Endothelial cell of umbilical vein (primary cell): Measurements from ENCODE around the gene ZNF438. TPM values are rescaled to one million over a fixed set of nuclear protein-coding genes. Genes with fewer than 3 reads are reported as not detected.

Experiments
- BruUV-seq: library from RNA; stranded (reverse); fragments of 400-500 nt; replicated peaks from 2 replicates; lab custom pipeline; 2021; lab: Mats Ljungman, UMichigan
- CTCF ChIA-PET: fragments of 300-600, 350-600 bp; sonication (Branson Sonifier 250); formaldehyde crosslinking; loops from one replicate; lab custom pipeline; 2021; ENCODE audit warnings: antibody characterized with exemption, inconsistent platforms; lab: Charles Lee
- POLR2A ChIA-PET: fragments of 300-600, 350-600 bp; sonication (Branson Sonifier 250); formaldehyde crosslinking; loops from one replicate; lab custom pipeline; 2021; ENCODE audit warnings: antibody characterized with exemption, inconsistent platforms; lab: Charles Lee
- DNase-seq: peaks from one replicate; pipeline ENCODE4 v3.0.0-alpha.2; 2011; ENCODE audit warnings: low read depth, low spot score
- FAIRE-seq: peaks from 2 replicates; lab custom pipeline; 2011; peaks lifted over from hg19 to GRCh38; lab: Jason Lieb, UNC
- H2AFZ ChIP-seq: 2 replicates; pipeline ENCODE4 v1.6.0; 2012; ENCODE audit warnings: low read depth, low read length, control low read depth, inconsistent platforms
- H3K27ac ChIP-seq: 2 replicates; pipeline ENCODE4 v1.5.1; 2011; ENCODE audit warnings: low read depth, mild to moderate bottlenecking, control low read depth, low read length, moderate library complexity; ENCODE audit not compliant: insufficient read depth
- H3K27me3 ChIP-seq, 2 experiments: 2 replicates each; pipeline versions ENCODE4 v1.6.0 to v1.6.1; 2011; ENCODE audit warnings: low read length in 2 of 2, mixed read lengths in 1 of 2; ENCODE audit not compliant: control insufficient read depth in 2 of 2, insufficient read depth in 2 of 2
- H3K36me3 ChIP-seq, 2 experiments: 2 replicates in 1 of 2; 3 replicates in 1 of 2; pipeline ENCODE4 v1.5.1; 2011; ENCODE audit warnings: low read length in 2 of 2, mild to moderate bottlenecking in 1 of 2, moderate library complexity in 1 of 2; ENCODE audit not compliant: control insufficient read depth in 2 of 2, insufficient read depth in 2 of 2; ENCODE audit errors: extremely low read depth in 1 of 2
- H3K4me1 ChIP-seq: 3 replicates; pipeline ENCODE4 v1.5.1; 2011; ENCODE audit warnings: mild to moderate bottlenecking, low read length; ENCODE audit not compliant: control insufficient read depth, insufficient read depth; ENCODE audit errors: extremely low read depth
- H3K4me2 ChIP-seq: 2 replicates; pipeline ENCODE4 v1.6.1; 2011; ENCODE audit warnings: low read length, control low read depth, mixed read lengths; ENCODE audit not compliant: insufficient read depth
- H3K4me3 ChIP-seq, 3 experiments: fragments of 200-600 bp in 1 of 3; sonication (generic), shearing (Covaris generic) in 1 of 3; replicated peaks in 1 of 3; 2 replicates each; pipeline ENCODE4 v1.5.1; 2011 to 2016; ENCODE audit warnings: control low read depth in 3 of 3, low read length in 3 of 3, mild to moderate bottlenecking in 2 of 3, inconsistent platforms in 1 of 3, low read depth in 1 of 3, moderate library complexity in 1 of 3; ENCODE audit not compliant: insufficient read depth in 1 of 3
- H3K79me2 ChIP-seq: 2 replicates; pipeline ENCODE4 v1.6.0; 2012; ENCODE audit warnings: low read length, inconsistent platforms; ENCODE audit not compliant: control insufficient read depth, insufficient read depth
- H3K9ac ChIP-seq: replicated peaks from 2 replicates; pipeline ENCODE3; 2011; ENCODE audit warnings: low read length, control low read depth; ENCODE audit not compliant: insufficient read depth; ENCODE audit errors: extremely low read depth
- H3K9me1 ChIP-seq: replicated peaks from 3 replicates; pipeline ENCODE4 v1.6.0; 2011; ENCODE audit warnings: mild to moderate bottlenecking, low read length; ENCODE audit not compliant: control insufficient read depth, insufficient read depth; ENCODE audit errors: extremely low read depth
- H3K9me3 ChIP-seq: replicated peaks from 2 replicates; pipeline ENCODE4 v1.5.1; 2012; ENCODE audit warnings: low read length, inconsistent platforms; ENCODE audit not compliant: control insufficient read depth, insufficient read depth
- H4K20me1 ChIP-seq: replicated peaks from 2 replicates; pipeline ENCODE3; 2011; ENCODE audit warnings: mild to moderate bottlenecking, low read length; ENCODE audit not compliant: control insufficient read depth, insufficient read depth; ENCODE audit errors: extremely low read depth
- CTCF ChIP-seq, 2 donors: IDR thresholded peaks; 1 replicate in 1 of 2; 2 replicates in 1 of 2; pipeline ENCODE4 v1.5.1; 2011; ENCODE audit warnings: low read length in 2 of 2, mild to moderate bottlenecking in 2 of 2, moderate library complexity in 2 of 2, control low read depth in 1 of 2, inconsistent platforms in 1 of 2, low read depth in 1 of 2; ENCODE audit not compliant: insufficient read depth in 1 of 2; ENCODE audit errors: extremely low read depth in 1 of 2
- EZH2 ChIP-seq: IDR thresholded peaks from 2 replicates; pipeline ENCODE4 v1.6.1; 2012; ENCODE audit warnings: borderline replicate concordance, low read depth, mild to moderate bottlenecking, moderate library complexity, low read length, inconsistent platforms; ENCODE audit not compliant: severe bottlenecking
- JUN ChIP-seq: IDR thresholded peaks from 2 replicates; pipeline ENCODE4 v1.6.1; 2011; ENCODE audit warnings: borderline replicate concordance, low read depth; ENCODE audit not compliant: insufficient read length, insufficient read depth
- MYC ChIP-seq: IDR thresholded peaks from one replicate; pipeline ENCODE4 v1.6.1; 2011; ENCODE audit warnings: mild to moderate bottlenecking, low read depth, low read length
- POLR2AphosphoS5 ChIP-seq: IDR thresholded peaks from 2 replicates; pipeline ENCODE4 v1.6.1; 2012; ENCODE audit warnings: low read depth, mild to moderate bottlenecking, control low read depth, low read length, moderate library complexity; ENCODE audit not compliant: insufficient read depth
- dilution Hi-C: fragments of 300-500 bp; cut with MboI; formaldehyde crosslinking; loops from one replicate; pipeline ENCODE4 v1.15.0; 2019; ENCODE audit warnings: low sequenced_read_pairs; ENCODE audit not compliant: extremely low pct_ligation_motif_present
- intact Hi-C: fragments of 100-400 bp; cut with micrococcal nuclease; formaldehyde crosslinking; loops from one replicate; pipeline ENCODE4 v1.10.0; 2022
- polyA plus RNA-seq, 4 experiments: library from polyadenylated mRNA; depleted of rRNA in 3 of 4; stranded (reverse) in 3 of 4; unstranded in 1 of 4; fragments of >200 nt; gene quantifications; 2 replicates each; pipeline versions ENCODE4 v1.2.1 to v1.2.3, GENCODE V29; 2011 to 2012; ENCODE audit warnings: missing spikeins in 1 of 4
- total RNA-seq: library from RNA; stranded (reverse); gene quantifications from 2 replicates; pipeline ENCODE4 v1.2.3, GENCODE V29; 2021

The ZNF438 gene
- total and polyA plus RNA-seq, 2 donors (not counting 3 experiments of a cell fraction or from before 2014, with no cell fraction given): 7.2 to 15.1 TPM

- dilution Hi-C loops (no loop called here), intact Hi-C loops (no loop called here)
- Histone ChIP-seq H3K9me1 (no peaks in the 10 kb centered on the region), H3K9ac (no peak overlapping the region), H3K4me3 (no peak overlapping the region), H3K36me3 (peaks cover 0 to 2% of the 10 kb centered on the region in 2 experiments), H4K20me1 (no peaks in the 10 kb centered on the region), H3K27ac (no peak overlapping the region), H3K9me3 (no peaks in the 10 kb centered on the region), H2AFZ (no peak overlapping the region), H3K4me1 (peaks cover 9% of the 10 kb centered on the region), H3K79me2 (no peaks in the 10 kb centered on the region), H3K27me3 (no peaks in the 10 kb centered on the region), H3K4me2 (no peak overlapping the region)
- peak; percentile 15 for DNase-seq
- ChIA-PET POLR2A (interaction anchor here (0.7 kb wide), 1 partner anchor 59 kb away, joined by 4 read pairs; no protein-coding TSS in a partner anchor), CTCF (interaction anchor here (1.0 to 1.5 kb wide), 2 partner anchors 155 to 551 kb away, joined by 3 to 4 read pairs; no protein-coding TSS in a partner anchor)
- FAIRE-seq: no peak
- BruUV-seq: no TSS peak
- TF ChIP-seq POLR2AphosphoS5 (no peak), MYC (no peak), EZH2 (no peak), JUN (no peak), CTCF (IDR thresholded peaks at IDR 0.05; ENCODE audit: extremely low read depth in 1 of 2, insufficient read depth in 1 of 2, low read depth in 1 of 2, low read length in 2 of 2) (no peak)
Measured at GRCh38 chr10:30939643-30940251, 91.9 kb downstream of the ZNF438 start.
